Measurements from ENCODE around the gene SYNDIG1. TPM values are rescaled to one million over a fixed set of nuclear protein-coding genes. Genes with fewer than 3 reads are reported as not detected.

Gene SYNDIG1
- polyA plus RNA-seq, 2 of the 4 experiments (the other 2 are of a cell fraction): 0.96 to 2.6 TPM

GRCh38 chr20:24488064-24488799 lies 18.8 kb downstream of the SYNDIG1 start:
- FAIRE-seq (no peak), DNase-seq (ENCODE audit: low read depth in 1 of 2, low spot score in 1 of 2) (no peak), ATAC-seq (no peak)
- H3K4me1 ChIP-seq: 0 out of 3 replicates have a peak, but pooled peaks cover 6% of the 10 kb centered on the region
- CTCF ChIA-PET: interaction anchor here (0.6 to 1.2 kb wide), 4 partner anchors 10 to 611 kb away, joined by 3 read pairs; no protein-coding TSS in a partner anchor
- WGBS (ENCODE audit: missing lambda C conversion rate): 28% methylated on average over 11 of the region's 11 CpGs
- TF ChIP-seq FOXS1 (CRISPR knock-in tag; IDR thresholded peaks at IDR 0.05) (no peak), HDAC2 (IDR thresholded peaks at IDR 0.05) (no peak), GATA3 (IDR thresholded peaks at IDR 0.05; ENCODE audit: borderline replicate concordance) (no peak), CBX2 (IDR thresholded peaks at IDR 0.05; ENCODE audit: borderline replicate concordance, low read depth) (no peak), BHLHE40 (IDR thresholded peaks at IDR 0.05; ENCODE audit: low read depth, low read length) (no peak), TP53 (CRISPR knock-in tag; IDR thresholded peaks at IDR 0.05) (no peak), FOSB (CRISPR knock-in tag; IDR thresholded peaks at IDR 0.05) (no peak), HOXB5 (CRISPR knock-in tag; IDR thresholded peaks at IDR 0.05) (no peak), POLR2AphosphoS2 (conservative IDR thresholded peaks at IDR 0.05; ENCODE audit: low read length) (no peak), ZNF302 (CRISPR knock-in tag; IDR thresholded peaks at IDR 0.05) (no peak), JUNB (IDR thresholded peaks at IDR 0.05) (no peak), PHF8 (IDR thresholded peaks at IDR 0.05; ENCODE audit: borderline replicate concordance, low read depth) (no peak), SREBF2 (IDR thresholded peaks at IDR 0.05) (no peak), EHMT2 (IDR thresholded peaks at IDR 0.05; ENCODE audit: low read depth) (no peak), CHD4 (IDR thresholded peaks at IDR 0.05; ENCODE audit: borderline replicate concordance) (no peak)
- TF ChIP-seq, protein P1, sequence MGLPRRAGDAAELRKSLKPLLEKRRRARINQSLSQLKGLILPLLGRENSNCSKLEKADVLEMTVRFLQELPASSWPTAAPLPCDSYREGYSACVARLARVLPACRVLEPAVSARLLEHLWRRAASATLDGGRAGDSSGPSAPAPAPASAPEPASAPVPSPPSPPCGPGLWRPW (IDR thresholded peaks at IDR 0.05): no peak
- TF ChIP-seq, protein P2, sequence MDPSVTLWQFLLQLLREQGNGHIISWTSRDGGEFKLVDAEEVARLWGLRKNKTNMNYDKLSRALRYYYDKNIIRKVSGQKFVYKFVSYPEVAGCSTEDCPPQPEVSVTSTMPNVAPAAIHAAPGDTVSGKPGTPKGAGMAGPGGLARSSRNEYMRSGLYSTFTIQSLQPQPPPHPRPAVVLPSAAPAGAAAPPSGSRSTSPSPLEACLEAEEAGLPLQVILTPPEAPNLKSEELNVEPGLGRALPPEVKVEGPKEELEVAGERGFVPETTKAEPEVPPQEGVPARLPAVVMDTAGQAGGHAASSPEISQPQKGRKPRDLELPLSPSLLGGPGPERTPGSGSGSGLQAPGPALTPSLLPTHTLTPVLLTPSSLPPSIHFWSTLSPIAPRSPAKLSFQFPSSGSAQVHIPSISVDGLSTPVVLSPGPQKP (IDR thresholded peaks at IDR 0.05; ENCODE audit: low read depth, low read length): no peak
- POLR2A ChIA-PET: no interaction called here
- no peaks in the 10 kb centered on the region for H3K9me3 ChIP-seq
- no peak overlapping the region for H3K4me2 ChIP-seq
- H3K27ac ChIP-seq: no peak overlapping the region
- no peak overlapping the region for H3K4me3 ChIP-seq

- no peaks in the 10 kb centered on the region for H3K9me3 ChIP-seq
- CTCF ChIA-PET: interaction anchor here (0.6 to 1.1 kb wide), 3 partner anchors 10 to 610 kb away, joined by 3 read pairs; no protein-coding TSS in a partner anchor
- FAIRE-seq (no peak), ATAC-seq (no peak), DNase-seq (ENCODE audit: low read depth in 1 of 2, low spot score in 1 of 2) (no peak)
- H3K27ac ChIP-seq: no peak overlapping the region
- H3K4me2 ChIP-seq: no peak overlapping the region
- 75% methylated on average over 6 of the region's 6 CpGs for WGBS (ENCODE audit: missing lambda C conversion rate)
- TF ChIP-seq TP53 (CRISPR knock-in tag; IDR thresholded peaks at IDR 0.05) (no peak), POLR2AphosphoS2 (conservative IDR thresholded peaks at IDR 0.05; ENCODE audit: low read length) (no peak), KDM1A (IDR thresholded peaks at IDR 0.05; ENCODE audit: low read depth) (no peak), RAD21 (conservative IDR thresholded peaks at IDR 0.05 in 1 of 2, IDR thresholded peaks at IDR 0.05 in 1 of 2) (no peak), EP300 (IDR thresholded peaks at IDR 0.05) (no peak), NFE2L2 (conservative IDR thresholded peaks at IDR 0.05; ENCODE audit: low read length) (no peak), ZSCAN20 (CRISPR knock-in tag; IDR thresholded peaks at IDR 0.05) (no peak), CEBPB (IDR thresholded peaks at IDR 0.05) (no peak)
- TF ChIP-seq, protein P3, sequence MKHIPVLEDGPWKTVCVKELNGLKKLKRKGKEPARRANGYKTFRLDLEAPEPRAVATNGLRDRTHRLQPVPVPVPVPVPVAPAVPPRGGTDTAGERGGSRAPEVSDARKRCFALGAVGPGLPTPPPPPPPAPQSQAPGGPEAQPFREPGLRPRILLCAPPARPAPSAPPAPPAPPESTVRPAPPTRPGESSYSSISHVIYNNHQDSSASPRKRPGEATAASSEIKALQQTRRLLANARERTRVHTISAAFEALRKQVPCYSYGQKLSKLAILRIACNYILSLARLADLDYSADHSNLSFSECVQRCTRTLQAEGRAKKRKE (CRISPR knock-in tag; IDR thresholded peaks at IDR 0.05; ENCODE audit: low read depth): no peak
- TF ChIP-seq, protein P4, sequence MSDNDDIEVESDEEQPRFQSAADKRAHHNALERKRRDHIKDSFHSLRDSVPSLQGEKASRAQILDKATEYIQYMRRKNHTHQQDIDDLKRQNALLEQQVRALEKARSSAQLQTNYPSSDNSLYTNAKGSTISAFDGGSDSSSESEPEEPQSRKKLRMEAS (IDR thresholded peaks at IDR 0.05): no peak
- 0 out of 3 replicates have a peak, but pooled peaks cover 6% of the 10 kb centered on the region for H3K4me1 ChIP-seq
- no peak overlapping the region for H3K4me3 ChIP-seq
- POLR2A ChIA-PET: no interaction called here
These were observed 19.4 kb downstream of the SYNDIG1 start for GRCh38 chr20:24488800-24489175.
